Measurements from ENCODE around the gene OR3A3.
"Not testable (repeated sequence)": the region's sequence is repeated elsewhere in the genome, so short reads cannot be mapped to it uniquely, and the experiment has no call there.

OR3A3 gene

DNA sequence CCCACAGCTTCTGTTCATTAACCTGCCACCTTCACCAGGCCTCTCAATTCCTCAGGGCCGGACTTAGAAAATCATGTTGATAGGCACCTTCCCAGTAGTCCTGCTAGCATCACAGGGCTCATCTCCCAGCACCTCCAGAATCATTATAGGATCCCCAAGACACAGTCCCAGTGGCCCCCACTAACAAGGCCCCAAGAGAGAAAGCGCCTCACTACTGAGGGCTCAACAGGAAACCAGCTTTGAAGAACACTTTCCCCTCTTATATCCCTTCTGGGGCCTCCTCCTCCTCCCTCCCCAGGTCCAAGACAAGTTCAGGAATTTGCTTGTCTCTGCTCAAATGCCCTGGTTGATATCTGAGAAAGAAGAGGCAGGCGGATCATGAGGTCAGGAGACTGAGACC is at the start of gene OR3A3:
TSS of gene OR3A3 (plus strand) at position 301 of the 400 bp plus-strand sequence.
- no peak within 1 kb of the TSS for H3K4me3 ChIP-seq (ENCODE audit: low read depth, low read length)
- TF ChIP-seq, protein P1, sequence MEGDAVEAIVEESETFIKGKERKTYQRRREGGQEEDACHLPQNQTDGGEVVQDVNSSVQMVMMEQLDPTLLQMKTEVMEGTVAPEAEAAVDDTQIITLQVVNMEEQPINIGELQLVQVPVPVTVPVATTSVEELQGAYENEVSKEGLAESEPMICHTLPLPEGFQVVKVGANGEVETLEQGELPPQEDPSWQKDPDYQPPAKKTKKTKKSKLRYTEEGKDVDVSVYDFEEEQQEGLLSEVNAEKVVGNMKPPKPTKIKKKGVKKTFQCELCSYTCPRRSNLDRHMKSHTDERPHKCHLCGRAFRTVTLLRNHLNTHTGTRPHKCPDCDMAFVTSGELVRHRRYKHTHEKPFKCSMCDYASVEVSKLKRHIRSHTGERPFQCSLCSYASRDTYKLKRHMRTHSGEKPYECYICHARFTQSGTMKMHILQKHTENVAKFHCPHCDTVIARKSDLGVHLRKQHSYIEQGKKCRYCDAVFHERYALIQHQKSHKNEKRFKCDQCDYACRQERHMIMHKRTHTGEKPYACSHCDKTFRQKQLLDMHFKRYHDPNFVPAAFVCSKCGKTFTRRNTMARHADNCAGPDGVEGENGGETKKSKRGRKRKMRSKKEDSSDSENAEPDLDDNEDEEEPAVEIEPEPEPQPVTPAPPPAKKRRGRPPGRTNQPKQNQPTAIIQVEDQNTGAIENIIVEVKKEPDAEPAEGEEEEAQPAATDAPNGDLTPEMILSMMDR (IDR thresholded peaks at IDR 0.05; ENCODE audit: low read depth, low read length) = no peak

DNA sequence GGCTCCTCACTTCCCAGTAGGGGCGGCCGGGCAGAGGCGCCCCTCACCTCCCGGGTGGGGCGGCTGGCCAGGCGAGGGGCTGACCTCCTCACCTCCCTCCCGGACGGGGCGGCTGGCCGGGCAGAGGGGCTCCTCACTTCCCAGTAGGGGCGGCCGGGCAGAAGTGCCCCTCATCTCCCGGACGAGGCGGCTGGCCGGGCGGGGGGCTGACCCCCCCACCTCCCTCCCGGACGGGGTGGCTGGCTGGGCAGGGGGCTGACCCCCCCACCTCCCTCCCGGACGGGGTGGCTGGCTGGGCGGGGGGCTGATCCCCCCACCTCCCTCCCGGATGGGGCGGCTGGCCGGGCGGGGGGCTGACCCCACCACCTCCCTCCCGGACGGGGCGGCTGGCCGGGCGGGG is 40.0 kb upstream of the OR3A3 start:
- H3K4me3 ChIP-seq (ENCODE audit: low read depth, low read length) = not testable (repeated sequence)

DNA sequence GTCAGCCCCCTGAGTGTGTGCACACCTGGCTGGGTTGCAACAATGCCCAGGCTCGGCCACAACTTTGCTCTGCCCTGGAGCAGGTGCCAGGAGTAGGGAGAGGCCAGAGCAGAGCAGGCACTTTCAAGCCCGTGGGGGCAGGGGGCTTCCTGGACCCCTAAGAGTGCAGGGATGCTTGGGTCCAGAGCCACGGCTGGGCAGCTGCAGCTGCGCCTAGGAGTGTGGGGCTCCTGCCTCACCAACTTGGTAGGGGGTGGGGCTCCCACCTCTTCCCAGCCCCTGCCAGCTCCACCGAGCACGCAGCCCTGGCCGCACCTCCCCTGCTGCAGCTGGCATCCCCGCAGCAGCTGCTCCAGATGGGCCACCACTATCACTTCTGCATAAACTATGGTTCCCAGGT is 32.8 kb upstream of the OR3A3 start:
- TF ChIP-seq, protein P1 (IDR thresholded peaks at IDR 0.05; ENCODE audit: low read depth, low read length) = no peak

DNA sequence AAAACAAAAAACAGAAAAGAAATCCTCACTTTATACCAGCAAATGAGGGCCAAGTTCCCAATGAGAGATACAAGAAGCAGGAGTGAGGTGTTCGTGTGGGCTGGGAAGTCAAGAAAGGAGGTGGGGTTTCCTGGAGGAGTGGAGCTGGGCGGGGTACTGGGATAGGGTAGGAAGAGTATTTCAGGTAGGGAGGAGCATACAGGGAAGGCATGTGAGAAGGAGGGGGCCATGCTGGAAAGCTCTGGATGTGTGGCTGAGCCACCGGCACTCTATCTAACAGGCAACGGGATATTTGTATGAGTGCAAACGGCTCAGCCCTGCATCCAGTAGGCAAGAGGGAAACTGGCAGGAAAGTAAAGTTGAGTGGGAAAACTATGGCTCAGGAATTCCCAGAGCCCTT is 29.2 kb upstream of the OR3A3 start:
- no peak overlapping the region for H3K4me3 ChIP-seq (ENCODE audit: low read depth, low read length)
- TF ChIP-seq, protein P1 (IDR thresholded peaks at IDR 0.05; ENCODE audit: low read depth, low read length) = no peak

More for the DNA sequence above, 32.8 kb upstream of the OR3A3 start:
- no peak overlapping the region for H3K4me3 ChIP-seq (ENCODE audit: low read depth, low read length)

DNA sequence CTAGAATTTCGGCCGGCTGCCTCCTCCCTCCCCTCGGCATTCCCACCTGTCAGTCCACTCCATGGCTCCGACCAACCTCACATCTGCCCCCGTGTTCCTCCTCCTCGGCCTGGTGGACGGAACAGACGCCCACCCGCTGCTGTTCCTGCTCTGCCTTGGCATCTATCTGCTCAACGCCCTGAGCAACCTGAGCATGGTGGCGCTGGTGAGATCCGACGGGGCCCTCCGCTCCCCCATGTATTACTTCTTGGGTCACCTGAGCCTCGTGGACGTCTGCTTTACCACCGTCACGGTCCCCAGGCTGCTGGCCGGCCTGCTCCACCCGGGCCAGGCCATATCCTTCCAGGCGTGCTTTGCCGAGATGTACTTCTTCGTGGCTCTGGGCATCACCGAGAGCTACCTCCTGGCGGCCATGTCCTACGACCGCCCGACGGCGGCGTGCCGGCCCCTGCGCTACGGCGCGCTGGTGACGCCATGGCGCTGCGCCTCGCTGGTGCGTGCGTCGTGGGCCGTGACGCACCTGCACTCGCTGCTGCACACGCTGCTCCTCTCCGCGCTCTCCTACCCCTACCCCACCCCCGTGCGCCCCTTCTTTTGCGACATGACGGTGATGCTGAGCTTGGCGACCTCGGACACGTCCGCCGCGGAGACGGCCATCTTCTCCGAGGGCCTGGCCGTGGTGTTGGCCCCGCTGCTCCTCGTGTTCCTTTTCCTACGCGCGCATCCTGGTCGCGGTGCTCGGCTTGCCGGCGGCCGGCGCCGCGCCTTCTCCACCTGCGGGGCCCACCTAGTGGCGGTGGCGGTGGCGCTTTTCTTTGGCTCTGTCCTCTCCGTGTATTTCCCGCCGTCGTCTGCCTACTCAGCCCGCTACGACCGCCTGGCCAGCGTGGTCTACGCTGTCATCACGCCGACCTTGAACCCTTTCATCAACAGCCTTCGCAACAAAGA is 25.0 kb upstream of the OR3A3 start, which contains the start of gene OR3A2:
TSS of gene OR3A2 (minus strand) at position 440 of the 948 bp plus-strand sequence.
- TF ChIP-seq, protein P1 (IDR thresholded peaks at IDR 0.05; ENCODE audit: low read depth, low read length) = no peak
- H3K4me3 ChIP-seq (ENCODE audit: low read depth, low read length) = no peak within 1 kb of the TSS

DNA sequence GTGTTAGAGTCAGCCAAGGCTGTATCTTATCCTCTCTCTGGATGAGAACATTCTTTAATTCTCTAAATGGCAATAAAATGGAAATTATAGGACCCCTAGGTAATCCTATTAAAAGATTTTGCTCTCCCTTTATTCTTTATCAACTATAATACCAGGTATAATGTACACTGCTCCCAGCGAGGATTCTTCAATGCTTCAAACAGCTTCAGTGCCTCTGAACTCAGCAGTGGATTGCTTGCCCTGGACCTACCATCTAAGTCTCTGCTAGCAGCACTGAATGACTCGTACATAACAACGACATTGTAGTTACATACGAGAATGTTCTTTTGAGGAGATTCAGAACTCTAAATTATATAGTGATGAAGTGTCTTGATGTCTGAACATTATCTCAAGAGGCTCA is 21.4 kb upstream of the OR3A3 start:
- TF ChIP-seq, protein P1 (IDR thresholded peaks at IDR 0.05; ENCODE audit: low read depth, low read length) = no peak
- no peak overlapping the region for H3K4me3 ChIP-seq (ENCODE audit: low read depth, low read length)

DNA sequence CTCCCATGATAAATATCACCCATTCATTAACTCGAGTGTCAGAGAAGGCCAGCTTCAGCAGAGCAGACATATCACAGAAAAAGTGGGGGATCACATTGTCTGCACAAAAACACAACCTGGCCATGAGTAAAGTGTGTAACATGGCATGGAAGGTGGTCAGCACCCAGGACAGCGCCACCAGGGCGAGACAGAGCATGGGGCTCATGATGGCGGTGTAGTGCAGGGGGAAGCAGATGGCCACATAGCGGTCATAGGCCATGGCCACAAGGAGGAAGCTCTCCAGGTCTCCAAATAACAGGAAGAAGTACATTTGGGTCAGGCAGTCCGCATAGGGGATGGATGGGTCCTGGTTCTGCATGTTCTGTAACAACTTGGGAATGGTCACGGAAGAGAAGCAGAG is 13.4 kb upstream of the OR3A3 start:
- H3K4me3 ChIP-seq (ENCODE audit: low read depth, low read length) = not testable (repeated sequence)

DNA sequence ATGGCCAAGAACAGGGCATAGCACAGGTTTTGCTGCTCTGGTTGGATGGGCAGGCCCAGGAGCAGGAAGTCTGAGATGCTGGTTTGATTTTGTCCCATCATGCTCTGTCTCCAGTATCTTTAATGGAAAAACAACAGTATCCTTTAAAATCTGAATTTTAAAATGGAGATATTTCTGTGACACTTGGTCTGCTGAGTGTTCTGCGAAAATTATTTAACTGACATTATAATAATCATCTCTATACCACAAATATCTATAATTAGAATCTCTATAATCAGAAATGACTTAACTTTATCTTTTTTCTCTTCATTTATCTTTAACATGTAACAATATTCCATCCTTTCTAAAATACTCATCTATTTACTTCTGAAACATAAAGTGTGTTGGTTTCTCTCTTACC is 12.9 kb upstream of the OR3A3 start, which contains the start of gene OR1E1:
TSS of gene OR1E1 (minus strand) at position 101 of the 400 bp plus-strand sequence. CDS start at position 101, 0 bp downstream.
- no peak within 1 kb of the TSS for H3K4me3 ChIP-seq (ENCODE audit: low read depth, low read length)
- TF ChIP-seq, protein P1 (IDR thresholded peaks at IDR 0.05; ENCODE audit: low read depth, low read length) = no peak

Measured in WI38 (cell line).